PC-9 (cell line): Measurements from ENCODE around the gene AUTS2.

Experiments used
- CTCF ChIP-seq: fragments of 200-600 bp; sonication (generic); conservative IDR thresholded peaks from 2 replicates; pipeline ENCODE4 v1.6.1; 2017; ENCODE audit warnings: mixed run types, antibody characterized with exemption, mild to moderate bottlenecking, moderate library complexity
- EZH2 ChIP-seq: fragments of 200-600 bp; sonication (generic); IDR thresholded peaks from 2 replicates; pipeline ENCODE4 v1.8.0; 2017; ENCODE audit warnings: antibody characterized with exemption, low read depth

- TF ChIP-seq EZH2 (no peak), CTCF (no peak)
Measured at GRCh38 chr7:69823151-69823744, 225.0 kb downstream of the AUTS2 start.
